Liver (tissue), 9 donors: ENCODE results near the gene UPK3B. TPM values are rescaled to one million over a fixed set of nuclear protein-coding genes. Genes with fewer than 3 reads are reported as not detected.
"Not testable (repeated sequence)": the region's sequence is repeated elsewhere in the genome, so short reads cannot be mapped to it uniquely, and the experiment has no call there.

Source experiments
- DNase-seq: peaks from one replicate; pipeline ENCODE4 v3.0.0-alpha.2; 2017; ENCODE audit warnings: low spot score
- H3K27ac ChIP-seq, 2 donors: one replicate each; pipeline ENCODE4 v1.7.0; 2013; ENCODE audit warnings: inconsistent platforms in 2 of 2, low read length in 2 of 2, control low read depth in 1 of 2, low read depth in 1 of 2, mild to moderate bottlenecking in 1 of 2
- H3K27me3 ChIP-seq, 4 donors: one replicate each; pipeline versions ENCODE4 v1.6.1 to v1.7.0; 2013; ENCODE audit warnings: low read length in 3 of 4, inconsistent platforms in 1 of 4, mild to moderate bottlenecking in 1 of 4, moderate library complexity in 1 of 4; ENCODE audit not compliant: control insufficient read depth in 4 of 4, insufficient read depth in 4 of 4
- H3K36me3 ChIP-seq, 4 donors: one replicate each; pipeline versions ENCODE4 v1.6.1 to v1.7.0; 2013; ENCODE audit warnings: low read length in 3 of 4, mild to moderate bottlenecking in 3 of 4, low read depth in 1 of 4, moderate library complexity in 1 of 4; ENCODE audit not compliant: control insufficient read depth in 4 of 4, insufficient read depth in 3 of 4
- H3K4me1 ChIP-seq, 4 donors: one replicate each; pipeline versions ENCODE4 v1.6.1 to v1.7.0; 2013; ENCODE audit warnings: low read length in 3 of 4, mild to moderate bottlenecking in 3 of 4, moderate library complexity in 1 of 4; ENCODE audit not compliant: control insufficient read depth in 4 of 4, insufficient read depth in 4 of 4
- H3K4me3 ChIP-seq, 3 donors: one replicate each; pipeline versions ENCODE4 v1.6.1 to v1.7.0; 2013; ENCODE audit warnings: low read length in 3 of 3, control low read depth in 1 of 3, low read depth in 1 of 3, mild to moderate bottlenecking in 1 of 3
- H3K9ac ChIP-seq, 2 donors: one replicate each; pipeline ENCODE4 v1.7.0; 2013; ENCODE audit warnings: low read length in 2 of 2, mild to moderate bottlenecking in 2 of 2, moderate library complexity in 2 of 2, control low read depth in 1 of 2, low read depth in 1 of 2
- H3K9me3 ChIP-seq, 4 donors: one replicate each; pipeline versions ENCODE4 v1.6.1 to v1.7.0; 2013; ENCODE audit warnings: low read length in 3 of 4; ENCODE audit not compliant: control insufficient read depth in 4 of 4
- WGBS: extraction: QIAGEN DNeasy Blood & Tissue Kit; methylation state at CpG from one replicate; pipeline ENCODE4 v1.1.7; 2013; 5-methylcytosine and 5-hydroxymethylcytosine counted together
- polyA plus RNA-seq, 2 donors: library from polyadenylated mRNA; stranded (reverse) in 1 of 2; unstranded in 1 of 2; fragments of 200-250 nt in 1 of 2; fragments of >200 nt in 1 of 2; fragmentation: Nextera tagmentation in 1 of 2; extraction: Ambion mirVana in 1 of 2; gene quantifications; one replicate each; pipeline versions ENCODE4 v1.2.1 to v1.2.3, GENCODE V29; 2013 to 2015
- total RNA-seq, 2 donors: library from RNA; depleted of rRNA; stranded (reverse); fragments of >200 nt; gene quantifications; one replicate each; pipeline ENCODE4 v1.2.3, GENCODE V29; 2014
- donor health status: healthy.
- donor health status: healthy.
- donor health status: healthy.
- donor health status: healthy.
- donor health status: healthy.

Gene UPK3B
- total and polyA plus RNA-seq, 4 donors: 0.08 to 0.42 (median 0.35) TPM

DNA sequence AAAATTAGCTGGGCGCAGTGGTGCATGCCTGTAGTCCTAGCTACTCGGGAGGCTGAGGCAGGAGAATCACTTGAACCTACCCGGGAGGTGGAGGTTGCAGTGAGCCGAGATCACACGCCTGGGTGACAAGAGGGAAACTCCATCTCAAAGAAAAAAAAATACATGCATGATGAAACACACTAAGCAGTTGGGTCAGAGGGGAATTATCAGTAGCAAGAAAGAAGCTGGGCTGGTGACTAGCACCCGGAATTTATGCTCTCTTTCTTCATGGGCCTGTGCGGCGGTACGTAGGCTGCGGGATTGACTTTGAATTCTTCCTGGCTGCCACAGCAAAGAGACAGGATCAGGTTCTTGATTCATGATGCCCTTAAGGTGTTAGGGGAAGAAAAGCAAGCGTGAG lies 30.7 kb upstream of the UPK3B start:
- not testable (repeated sequence) for H3K27me3 ChIP-seq, DNase-seq, H3K4me1 ChIP-seq, H3K36me3 ChIP-seq, H3K9me3 ChIP-seq, H3K9ac ChIP-seq, H3K27ac ChIP-seq, H3K4me3 ChIP-seq
- WGBS: 93% methylated on average over 11 of the region's 11 CpGs

DNA sequence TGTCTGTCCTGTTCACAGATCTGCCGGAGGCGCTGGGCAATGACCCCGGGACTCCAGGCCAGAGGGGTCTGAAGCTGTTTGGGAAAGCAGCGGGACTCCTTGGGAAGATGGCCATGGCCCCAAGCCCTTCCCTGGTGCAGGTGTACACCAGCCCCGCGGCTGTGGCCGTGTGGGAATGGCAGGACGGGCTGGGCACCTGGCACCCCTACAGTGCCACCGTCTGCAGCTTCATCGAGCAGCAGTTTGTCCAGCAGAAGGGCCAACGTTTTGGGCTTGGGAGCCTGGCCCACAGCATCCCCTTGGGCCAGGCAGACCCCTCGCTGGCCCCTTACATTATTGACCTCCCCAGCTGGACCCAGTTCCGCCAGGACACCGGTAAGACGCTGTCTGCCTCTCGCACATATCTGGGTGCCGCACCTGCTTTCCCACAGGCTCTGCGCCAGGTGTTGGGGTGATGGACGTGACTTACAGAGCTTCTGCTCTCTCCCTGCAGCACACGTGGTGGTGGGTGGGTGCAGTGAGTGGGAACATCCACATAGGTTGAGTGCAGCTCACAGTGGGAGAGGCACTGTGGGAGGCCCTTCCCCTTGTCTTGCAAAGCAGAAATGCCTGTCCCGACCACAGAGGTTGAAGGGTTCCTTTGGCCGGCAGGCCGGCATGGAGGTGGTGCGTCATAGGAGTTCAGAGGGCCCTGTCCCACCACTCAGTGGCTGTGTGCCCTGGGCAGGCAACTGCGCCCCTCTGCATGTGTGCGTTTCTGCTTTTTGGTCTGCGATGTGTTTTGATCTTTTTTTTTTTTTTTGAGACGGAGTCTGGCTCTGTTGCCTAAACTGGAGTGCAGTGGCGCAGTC lies 29.7 kb upstream of the UPK3B start:
- H3K9me3 ChIP-seq, H3K27me3 ChIP-seq, H3K36me3 ChIP-seq, H3K4me1 ChIP-seq, DNase-seq, H3K9ac ChIP-seq, H3K27ac ChIP-seq, H3K4me3 ChIP-seq: not testable (repeated sequence)
- WGBS: 94% methylated on average over 28 of the region's 29 CpGs

DNA sequence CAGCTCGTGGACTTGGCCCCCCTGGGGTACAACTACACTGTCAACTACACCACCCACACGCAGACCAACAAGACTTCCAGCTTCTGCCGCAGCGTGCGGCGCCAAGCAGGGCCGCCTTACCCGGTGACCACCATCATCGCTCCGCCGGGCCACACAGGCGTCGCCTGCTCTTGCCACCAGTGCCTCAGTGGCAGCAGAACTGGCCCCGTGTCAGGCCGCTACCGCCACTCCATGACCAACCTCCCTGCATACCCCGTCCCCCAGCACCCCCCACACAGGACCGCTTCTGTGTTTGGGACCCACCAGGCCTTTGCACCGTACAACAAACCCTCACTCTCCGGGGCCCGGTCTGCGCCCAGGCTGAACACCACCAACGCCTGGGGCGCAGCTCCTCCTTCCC lies 27.7 kb upstream of the UPK3B start:
- 97% methylated on average over 24 of the region's 24 CpGs for WGBS
- not testable (repeated sequence) for H3K4me3 ChIP-seq, H3K27me3 ChIP-seq, H3K27ac ChIP-seq, H3K36me3 ChIP-seq, H3K9me3 ChIP-seq, H3K4me1 ChIP-seq, H3K9ac ChIP-seq, DNase-seq

DNA sequence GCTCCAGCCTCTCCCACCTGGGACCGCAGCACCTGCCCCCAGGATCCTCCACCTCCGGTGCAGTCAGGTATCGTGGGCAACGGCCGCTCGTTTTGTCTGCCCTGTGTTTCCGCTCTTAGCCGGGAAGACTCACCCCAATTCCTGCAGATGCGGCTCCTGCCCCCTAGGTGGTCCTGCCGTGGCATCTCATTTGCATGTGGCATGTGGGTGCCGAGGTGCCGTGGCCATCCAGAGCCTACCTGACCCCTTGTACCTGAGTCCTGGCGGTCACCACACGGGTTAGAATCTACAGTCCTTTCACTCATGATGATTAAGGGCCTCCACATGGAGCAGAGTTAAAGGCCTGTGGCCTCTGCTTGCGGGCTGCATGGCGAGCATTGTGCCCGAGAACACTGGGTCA lies 27.3 kb upstream of the UPK3B start:
- not testable (repeated sequence) for H3K9me3 ChIP-seq, H3K9ac ChIP-seq

DNA sequence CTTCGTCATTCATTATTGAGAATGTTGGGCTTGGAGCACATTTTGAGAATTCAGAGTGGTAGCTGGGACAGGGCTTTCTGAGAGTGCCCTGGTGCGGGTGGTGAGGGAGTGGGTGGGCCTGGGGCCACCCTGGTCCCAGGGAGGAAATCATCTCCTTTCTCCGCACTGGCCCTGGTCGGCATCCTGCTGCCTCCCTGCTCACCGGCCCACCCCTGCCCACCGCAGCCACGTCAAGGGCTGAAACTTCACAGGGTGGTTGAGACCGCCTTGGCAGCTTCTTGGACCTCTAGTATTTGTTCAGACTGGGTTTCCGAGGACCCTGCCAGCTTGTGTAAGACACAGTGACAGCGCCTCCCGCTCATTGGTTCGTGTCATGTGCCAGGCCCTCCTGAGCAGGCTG lies 25.9 kb upstream of the UPK3B start:
- not testable (repeated sequence) for H3K36me3 ChIP-seq, H3K27ac ChIP-seq, H3K9ac ChIP-seq, H3K4me3 ChIP-seq, H3K27me3 ChIP-seq, DNase-seq, H3K4me1 ChIP-seq, H3K9me3 ChIP-seq
- 85% methylated on average over 7 of the region's 12 CpGs for WGBS

More for the DNA sequence above, 27.3 kb upstream of the UPK3B start:
- H3K36me3 ChIP-seq, H3K4me1 ChIP-seq, H3K4me3 ChIP-seq, H3K27ac ChIP-seq, DNase-seq, H3K27me3 ChIP-seq: not testable (repeated sequence)
- WGBS: 95% methylated on average over 17 of the region's 17 CpGs

DNA sequence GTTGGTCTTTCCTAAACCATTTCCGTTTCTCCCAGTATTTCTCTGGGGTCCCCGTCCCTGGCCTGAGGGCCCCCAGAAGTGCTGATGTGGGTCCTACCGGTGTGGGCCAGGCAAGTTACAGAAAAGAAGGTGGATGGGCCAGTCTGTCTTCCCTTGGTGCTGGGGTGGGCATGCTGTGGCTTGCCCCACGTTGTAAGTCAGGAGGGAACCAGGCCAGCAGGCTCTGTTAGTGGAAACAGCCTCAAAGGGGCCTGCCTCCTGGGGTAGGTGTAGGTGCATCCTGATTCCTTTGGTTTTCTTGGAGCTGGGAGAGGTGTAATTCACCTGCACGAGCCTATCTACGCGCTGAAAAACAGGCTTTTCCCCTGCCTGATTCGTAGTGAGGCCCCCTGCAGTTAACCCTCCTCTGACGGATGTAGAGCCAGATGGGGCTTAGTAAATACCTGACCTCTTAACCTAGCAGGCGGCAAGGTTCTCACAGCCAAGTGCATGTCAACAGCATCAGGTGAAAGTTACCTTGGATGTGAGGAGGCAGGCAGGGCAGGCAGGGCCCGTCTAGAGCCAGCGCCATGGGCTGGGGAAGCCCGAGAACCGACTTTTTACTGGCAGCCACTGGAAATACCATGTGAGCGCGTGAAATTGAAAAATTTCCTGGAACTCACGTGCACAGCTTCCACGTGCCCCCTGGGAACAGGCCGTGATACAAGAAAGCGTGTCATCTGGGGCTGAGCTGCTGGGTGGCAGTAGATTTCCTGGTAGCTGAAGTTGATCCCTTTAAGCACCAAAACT lies 24.3 kb upstream of the UPK3B start:
- H3K27me3 ChIP-seq, H3K9me3 ChIP-seq, H3K9ac ChIP-seq, H3K4me3 ChIP-seq, H3K36me3 ChIP-seq, H3K27ac ChIP-seq, H3K4me1 ChIP-seq, DNase-seq: not testable (repeated sequence)
- 59% methylated on average over 5 of the region's 20 CpGs for WGBS

DNA sequence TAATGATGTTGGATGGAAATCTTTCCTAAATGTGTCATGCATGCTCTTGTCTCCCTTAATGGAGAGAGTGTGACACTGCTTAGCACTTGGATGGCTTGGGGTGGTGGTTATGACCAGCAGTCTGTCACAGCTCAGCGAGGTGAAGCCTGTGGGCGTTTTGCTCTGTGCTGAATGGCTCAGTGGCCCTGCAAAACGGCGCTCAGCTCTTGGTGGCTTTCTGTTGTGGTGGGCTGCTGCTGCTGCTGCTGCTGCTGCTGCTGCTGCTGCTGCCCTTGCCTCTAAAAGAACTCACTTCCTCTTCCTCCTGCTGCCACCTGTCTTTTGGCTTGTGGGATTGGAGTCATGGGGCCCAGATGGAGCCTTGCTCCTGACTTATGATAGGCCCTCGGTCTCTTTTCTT lies 23.7 kb upstream of the UPK3B start:
- H3K27ac ChIP-seq, H3K4me3 ChIP-seq, H3K9ac ChIP-seq, H3K4me1 ChIP-seq, H3K36me3 ChIP-seq, H3K27me3 ChIP-seq, H3K9me3 ChIP-seq, DNase-seq: not testable (repeated sequence)
- WGBS: 81% methylated on average over 2 of the region's 5 CpGs

DNA sequence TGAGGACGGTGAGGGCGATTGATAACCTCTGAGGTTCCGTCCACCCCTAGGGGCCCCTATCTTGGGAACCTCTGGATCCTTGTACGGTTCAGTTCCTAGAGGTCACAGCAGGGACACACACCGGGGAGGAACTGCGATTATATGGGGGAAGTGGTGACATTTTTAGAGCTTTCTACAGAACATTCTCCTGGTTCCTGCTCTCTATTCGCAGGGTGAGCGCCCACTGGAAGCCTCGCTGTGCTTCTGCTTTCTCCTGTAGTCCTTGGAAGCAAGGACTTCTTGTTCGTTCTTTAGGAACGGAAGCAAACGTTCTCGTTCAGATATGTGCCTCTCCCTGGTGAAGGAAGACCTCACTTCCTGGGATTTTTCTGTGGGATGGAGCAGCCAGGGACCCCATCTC lies 22.4 kb upstream of the UPK3B start:
- H3K9me3 ChIP-seq, H3K4me3 ChIP-seq, H3K27me3 ChIP-seq, H3K36me3 ChIP-seq, H3K27ac ChIP-seq, H3K4me1 ChIP-seq, H3K9ac ChIP-seq, DNase-seq: not testable (repeated sequence)
- WGBS: 87% methylated on average over 6 of the region's 13 CpGs
